ENCODE data around the gene JDP2.

- TF ChIP-seq, protein P1, sequence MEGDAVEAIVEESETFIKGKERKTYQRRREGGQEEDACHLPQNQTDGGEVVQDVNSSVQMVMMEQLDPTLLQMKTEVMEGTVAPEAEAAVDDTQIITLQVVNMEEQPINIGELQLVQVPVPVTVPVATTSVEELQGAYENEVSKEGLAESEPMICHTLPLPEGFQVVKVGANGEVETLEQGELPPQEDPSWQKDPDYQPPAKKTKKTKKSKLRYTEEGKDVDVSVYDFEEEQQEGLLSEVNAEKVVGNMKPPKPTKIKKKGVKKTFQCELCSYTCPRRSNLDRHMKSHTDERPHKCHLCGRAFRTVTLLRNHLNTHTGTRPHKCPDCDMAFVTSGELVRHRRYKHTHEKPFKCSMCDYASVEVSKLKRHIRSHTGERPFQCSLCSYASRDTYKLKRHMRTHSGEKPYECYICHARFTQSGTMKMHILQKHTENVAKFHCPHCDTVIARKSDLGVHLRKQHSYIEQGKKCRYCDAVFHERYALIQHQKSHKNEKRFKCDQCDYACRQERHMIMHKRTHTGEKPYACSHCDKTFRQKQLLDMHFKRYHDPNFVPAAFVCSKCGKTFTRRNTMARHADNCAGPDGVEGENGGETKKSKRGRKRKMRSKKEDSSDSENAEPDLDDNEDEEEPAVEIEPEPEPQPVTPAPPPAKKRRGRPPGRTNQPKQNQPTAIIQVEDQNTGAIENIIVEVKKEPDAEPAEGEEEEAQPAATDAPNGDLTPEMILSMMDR (IDR thresholded peaks at IDR 0.05) = no peak
- no peak for TF ChIP-seq POLR2A (IDR thresholded peaks at IDR 0.05)
Measured at GRCh38 chr14:75406856-75407255, 21.0 kb upstream of the JDP2 start.
